Panc1 (cell line): ENCODE measurements around the gene GRN. TPM values are rescaled to one million over a fixed set of nuclear protein-coding genes. Genes with fewer than 3 reads are reported as not detected.

ENCODE experiments used
- ATAC-seq: fragments of 200-7000 bp; cut with Tn5 transposase; 2 replicates; pipeline ENCODE4 v1.9.1; 2020; ENCODE audit warnings: mild to moderate bottlenecking, moderate library complexity
- BruUV-seq: library from RNA; stranded (reverse); fragments of 400-500 nt; replicated peaks from 2 replicates; lab custom pipeline; 2021; lab: Mats Ljungman, UMichigan
- CTCF ChIA-PET: fragments of 300-600 bp; sonication (Branson Sonifier 250); formaldehyde crosslinking; loops from one replicate; lab custom pipeline; 2022; ENCODE audit warnings: antibody characterized with exemption; lab: Charles Lee
- POLR2A ChIA-PET: fragments of 300-600 bp; sonication (Branson Sonifier 250); formaldehyde crosslinking; loops from one replicate; lab custom pipeline; 2022; ENCODE audit warnings: antibody characterized with exemption; lab: Charles Lee
- DNase-seq: peaks from one replicate; pipeline ENCODE4 v3.0.0-alpha.2; 2010; ENCODE audit warnings: low read depth, low spot score
- H3K27ac ChIP-seq: 2 replicates; pipeline ENCODE4 v1.5.1; 2011; ENCODE audit warnings: mild to moderate bottlenecking, low read length, inconsistent platforms
- H3K27me3 ChIP-seq: fragments of 200-500 bp; sonication (Bioruptor generic); 2 replicates; pipeline ENCODE4 v1.6.0; 2014; ENCODE audit warnings: low read length, inconsistent platforms; ENCODE audit not compliant: control insufficient read depth, insufficient read depth
- H3K36me3 ChIP-seq: fragments of 200-500 bp; sonication (Bioruptor generic); 2 replicates; pipeline ENCODE4 v1.5.1; 2014; ENCODE audit warnings: inconsistent platforms, mild to moderate bottlenecking, low read length, moderate library complexity; ENCODE audit not compliant: control insufficient read depth, insufficient read depth
- H3K4me1 ChIP-seq: 2 replicates; pipeline ENCODE4 v1.5.1; 2011; ENCODE audit warnings: inconsistent platforms, mild to moderate bottlenecking, low read length, moderate library complexity; ENCODE audit not compliant: control insufficient read depth, insufficient read depth
- H3K4me3 ChIP-seq, 2 experiments: 2 replicates each; pipeline ENCODE4 v1.5.1; 2011 to 2012; ENCODE audit warnings: low read depth in 2 of 2, low read length in 2 of 2, mild to moderate bottlenecking in 2 of 2, inconsistent platforms in 1 of 2, moderate library complexity in 1 of 2
- H3K9me3 ChIP-seq: fragments of 200-500 bp; sonication (Bioruptor generic); 2 replicates; pipeline ENCODE4 v1.5.1; 2014; ENCODE audit warnings: low read depth, mild to moderate bottlenecking, inconsistent platforms, low read length, moderate library complexity; ENCODE audit not compliant: control insufficient read depth, insufficient read depth
- POLR2AphosphoS5 ChIP-seq: IDR thresholded peaks from 2 replicates; pipeline ENCODE4 v1.6.1; 2012; ENCODE audit warnings: mild to moderate bottlenecking, low read depth, low read length, moderate library complexity
- SIN3A ChIP-seq: IDR thresholded peaks from 2 replicates; pipeline ENCODE4 v1.6.1; 2012; ENCODE audit warnings: low read depth, mild to moderate bottlenecking, low read length, moderate library complexity, borderline replicate concordance; ENCODE audit not compliant: insufficient read depth
- TCF7L2 ChIP-seq: IDR thresholded peaks from 2 replicates; pipeline ENCODE4 v1.6.1; 2011; ENCODE audit warnings: mild to moderate bottlenecking, low read depth, low read length, inconsistent platforms
- in situ Hi-C: cut with HindIII; loops from 2 replicates; pipeline ENCODE4 v1.10.0; 2016; ENCODE audit warnings: low sequenced_read_pairs, low pct_unique_long_range_greater_than_20kb
- intact Hi-C: fragments of 100-400 bp; cut with micrococcal nuclease; formaldehyde crosslinking; loops from one replicate; pipeline ENCODE4 v1.10.0; 2022; ENCODE audit not compliant: unreplicated experiment
- total RNA-seq: library from RNA; stranded (reverse); gene quantifications from one replicate; pipeline ENCODE4 v1.2.1, GENCODE V29; 2021; ENCODE audit not compliant: unreplicated experiment
- TF ChIP-seq, protein P1 (sequence below), 2 experiments: IDR thresholded peaks; 2 replicates each; pipeline ENCODE4 v1.6.1; 2011 to 2012; ENCODE audit warnings: low read depth in 2 of 2, control low read depth in 1 of 2, low read length in 1 of 2, mild to moderate bottlenecking in 1 of 2, moderate library complexity in 1 of 2; ENCODE audit not compliant: insufficient read depth in 1 of 2
- TF ChIP-seq, protein P2 (sequence below): fragments of 450-650 bp; IDR thresholded peaks from 2 replicates; pipeline ENCODE4 v1.5.1; 2017; ENCODE audit warnings: mild to moderate bottlenecking

The GRN gene
- total RNA-seq, 1 experiment from 2014 or later, result 304 TPM

DNA sequence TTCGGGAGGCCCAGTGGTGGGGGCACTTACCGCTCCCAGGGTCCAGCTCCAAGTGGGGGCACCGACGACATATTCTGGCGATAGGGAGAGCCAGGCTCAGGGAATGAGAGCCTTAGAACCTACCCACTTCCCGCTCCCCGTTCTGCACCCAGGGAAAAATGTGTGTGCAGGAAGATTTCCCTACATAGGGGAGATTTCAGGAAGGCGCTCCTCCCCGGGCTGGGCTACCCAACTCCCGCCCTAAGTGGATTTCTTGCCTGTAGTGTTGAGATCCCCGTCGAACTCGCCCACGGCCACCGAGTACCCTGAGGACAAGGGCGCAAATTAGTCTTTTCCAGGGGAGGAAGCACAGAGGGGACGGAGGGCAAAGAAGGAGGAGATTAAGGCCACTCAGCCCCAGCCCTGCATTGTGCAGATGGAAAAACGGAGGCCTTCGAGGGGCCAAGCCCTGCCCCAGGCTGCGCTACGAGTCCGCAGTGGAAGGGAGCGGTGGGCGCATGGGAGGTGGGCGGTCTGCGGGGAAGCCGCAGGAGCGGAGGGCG, 39.2 kb downstream of the GRN start:
- peaks cover 2% of the 10 kb centered on the region; the same call in 1 of the 2 replicates for H3K4me1 ChIP-seq
- H3K27ac ChIP-seq, result no peak overlapping the region
- in situ Hi-C loops, result no loop called here
- no peak for TF ChIP-seq POLR2AphosphoS5
- TF ChIP-seq, protein P1, sequence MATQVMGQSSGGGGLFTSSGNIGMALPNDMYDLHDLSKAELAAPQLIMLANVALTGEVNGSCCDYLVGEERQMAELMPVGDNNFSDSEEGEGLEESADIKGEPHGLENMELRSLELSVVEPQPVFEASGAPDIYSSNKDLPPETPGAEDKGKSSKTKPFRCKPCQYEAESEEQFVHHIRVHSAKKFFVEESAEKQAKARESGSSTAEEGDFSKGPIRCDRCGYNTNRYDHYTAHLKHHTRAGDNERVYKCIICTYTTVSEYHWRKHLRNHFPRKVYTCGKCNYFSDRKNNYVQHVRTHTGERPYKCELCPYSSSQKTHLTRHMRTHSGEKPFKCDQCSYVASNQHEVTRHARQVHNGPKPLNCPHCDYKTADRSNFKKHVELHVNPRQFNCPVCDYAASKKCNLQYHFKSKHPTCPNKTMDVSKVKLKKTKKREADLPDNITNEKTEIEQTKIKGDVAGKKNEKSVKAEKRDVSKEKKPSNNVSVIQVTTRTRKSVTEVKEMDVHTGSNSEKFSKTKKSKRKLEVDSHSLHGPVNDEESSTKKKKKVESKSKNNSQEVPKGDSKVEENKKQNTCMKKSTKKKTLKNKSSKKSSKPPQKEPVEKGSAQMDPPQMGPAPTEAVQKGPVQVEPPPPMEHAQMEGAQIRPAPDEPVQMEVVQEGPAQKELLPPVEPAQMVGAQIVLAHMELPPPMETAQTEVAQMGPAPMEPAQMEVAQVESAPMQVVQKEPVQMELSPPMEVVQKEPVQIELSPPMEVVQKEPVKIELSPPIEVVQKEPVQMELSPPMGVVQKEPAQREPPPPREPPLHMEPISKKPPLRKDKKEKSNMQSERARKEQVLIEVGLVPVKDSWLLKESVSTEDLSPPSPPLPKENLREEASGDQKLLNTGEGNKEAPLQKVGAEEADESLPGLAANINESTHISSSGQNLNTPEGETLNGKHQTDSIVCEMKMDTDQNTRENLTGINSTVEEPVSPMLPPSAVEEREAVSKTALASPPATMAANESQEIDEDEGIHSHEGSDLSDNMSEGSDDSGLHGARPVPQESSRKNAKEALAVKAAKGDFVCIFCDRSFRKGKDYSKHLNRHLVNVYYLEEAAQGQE (IDR thresholded peaks at IDR 0.05; ENCODE audit: insufficient read depth in 1 of 2, low read depth in 2 of 2, low read length in 1 of 2), result no peak
- TF ChIP-seq, protein P2, sequence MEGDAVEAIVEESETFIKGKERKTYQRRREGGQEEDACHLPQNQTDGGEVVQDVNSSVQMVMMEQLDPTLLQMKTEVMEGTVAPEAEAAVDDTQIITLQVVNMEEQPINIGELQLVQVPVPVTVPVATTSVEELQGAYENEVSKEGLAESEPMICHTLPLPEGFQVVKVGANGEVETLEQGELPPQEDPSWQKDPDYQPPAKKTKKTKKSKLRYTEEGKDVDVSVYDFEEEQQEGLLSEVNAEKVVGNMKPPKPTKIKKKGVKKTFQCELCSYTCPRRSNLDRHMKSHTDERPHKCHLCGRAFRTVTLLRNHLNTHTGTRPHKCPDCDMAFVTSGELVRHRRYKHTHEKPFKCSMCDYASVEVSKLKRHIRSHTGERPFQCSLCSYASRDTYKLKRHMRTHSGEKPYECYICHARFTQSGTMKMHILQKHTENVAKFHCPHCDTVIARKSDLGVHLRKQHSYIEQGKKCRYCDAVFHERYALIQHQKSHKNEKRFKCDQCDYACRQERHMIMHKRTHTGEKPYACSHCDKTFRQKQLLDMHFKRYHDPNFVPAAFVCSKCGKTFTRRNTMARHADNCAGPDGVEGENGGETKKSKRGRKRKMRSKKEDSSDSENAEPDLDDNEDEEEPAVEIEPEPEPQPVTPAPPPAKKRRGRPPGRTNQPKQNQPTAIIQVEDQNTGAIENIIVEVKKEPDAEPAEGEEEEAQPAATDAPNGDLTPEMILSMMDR, result no peak
- no peak for TF ChIP-seq TCF7L2
- no peak for TF ChIP-seq SIN3A
- no peaks in the 10 kb centered on the region for H3K27me3 ChIP-seq
- no peak for DNase-seq
- no peak overlapping the region for H3K4me3 ChIP-seq
- no peaks in the 10 kb centered on the region for H3K36me3 ChIP-seq
- H3K9me3 ChIP-seq, result no peaks in the 10 kb centered on the region
- POLR2A ChIA-PET, result no interaction called here
- BruUV-seq, result no TSS peak
- CTCF ChIA-PET, result no interaction called here
- ATAC-seq, result no peak
- intact Hi-C loops, result no loop called here

DNA sequence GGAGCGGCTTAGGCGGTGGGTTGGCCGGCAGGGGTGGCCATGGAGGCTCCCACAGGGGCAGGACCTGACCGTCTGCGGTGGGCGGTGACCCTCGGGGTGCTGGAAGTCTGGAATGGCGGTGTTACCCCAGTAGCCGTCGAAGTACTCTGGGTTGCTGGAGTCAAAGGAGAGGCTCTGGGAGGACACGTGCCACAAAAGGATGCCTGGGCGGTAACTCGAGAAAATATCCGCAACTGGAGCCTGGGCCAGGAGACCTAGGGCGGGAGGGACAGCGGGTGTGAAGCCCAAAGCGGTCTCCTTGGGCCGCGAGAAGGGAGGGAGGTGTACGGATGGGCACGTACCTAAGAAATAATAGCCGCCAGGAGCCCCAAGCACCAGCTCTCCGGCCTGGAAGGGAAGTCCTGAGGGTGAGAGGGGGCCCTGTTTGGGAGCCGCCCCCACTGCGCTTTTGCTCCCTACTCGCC, 39.8 kb downstream of the GRN start:
- Histone ChIP-seq H3K36me3 (no peaks in the 10 kb centered on the region), H3K9me3 (no peaks in the 10 kb centered on the region), H3K4me1 (peaks cover 2% of the 10 kb centered on the region; the same call in 1 of the 2 replicates), H3K27ac (no peak overlapping the region), H3K4me3 (peak overlapping the region; percentile 50 to 64), H3K27me3 (no peaks in the 10 kb centered on the region)
- no TSS peak for BruUV-seq
- in situ Hi-C loops (no loop called here), intact Hi-C loops (no loop called here)
- ChIA-PET POLR2A (no interaction called here), CTCF (interaction anchor here (0.7 kb wide), 1 partner anchor 18 kb away, joined by 3 read pairs; no protein-coding TSS in a partner anchor)
- TF ChIP-seq TCF7L2, result no peak
- TF ChIP-seq POLR2AphosphoS5, result no peak
- ATAC-seq, result no peak; the same call in none of the 2 replicates
- DNase-seq, result no peak
